ENCODE results near the gene MFSD2B. TPM values are rescaled to one million over a fixed set of nuclear protein-coding genes. Genes with fewer than 3 reads are reported as not detected.

Gene MFSD2B
- total RNA-seq: under 1 TPM in 1 of 4 donors, not detected in 3; 0.39 TPM

GRCh38 chr2:24009680-24010476, at the start of gene MFSD2B:
Gene MFSD2B (plus strand): TSS chr2:24010085. CDS start chr2:24010097, 12 bp downstream.
- H3K9me3 ChIP-seq: no peaks in the 10 kb centered on the region
- peaks cover 0 to 18% (median 8%) of the 10 kb centered on the region in 3 donors for H3K4me1 ChIP-seq
- ATAC-seq: no peak
- no peak for TF ChIP-seq POLR2AphosphoS5 (IDR thresholded peaks at IDR 0.05)
- no peak for TF ChIP-seq CTCF (IDR thresholded peaks at IDR 0.05)
- no peak for TF ChIP-seq EP300 (IDR thresholded peaks at IDR 0.05)
- TF ChIP-seq POLR2A (IDR thresholded peaks at IDR 0.05): no peak
- peaks cover 44% of the 10 kb centered on the region for H3K27me3 ChIP-seq
- no peaks in the 10 kb centered on the region for H3K36me3 ChIP-seq
- peak within 1 kb of the TSS; percentile 8 to 50 for H3K4me3 ChIP-seq
- H3K27ac ChIP-seq: peak within 1 kb of the TSS in 1 of 4 donors; percentile 25
- 0% methylated on average over 1 of the region's 75 CpGs; no CpG with 5 or more reads in 1 of the 2 donors for WGBS, 2 donors (ENCODE audit: low coverage in 1 of 2)

GRCh38 chr2:23967846-23968245, 42.0 kb upstream of the MFSD2B start:
- no peaks in the 10 kb centered on the region for H3K9me3 ChIP-seq

GRCh38 chr2:23976883-23977282, 33.0 kb upstream of the MFSD2B start:
- H3K4me1 ChIP-seq: no peaks in the 10 kb centered on the region
- no peaks in the 10 kb centered on the region for H3K27me3 ChIP-seq
- 94 to 97% methylated on average over 3 to 6 of the region's 8 CpGs for WGBS, 2 donors (ENCODE audit: low coverage in 1 of 2)
- no peak overlapping the region for H3K4me3 ChIP-seq
- no peaks in the 10 kb centered on the region for H3K9me3 ChIP-seq
- peaks cover 0 to 88% of the 10 kb centered on the region in 2 donors for H3K36me3 ChIP-seq
- TF ChIP-seq EP300 (IDR thresholded peaks at IDR 0.05): no peak
- no peak for TF ChIP-seq POLR2AphosphoS5 (IDR thresholded peaks at IDR 0.05)
- no peak for TF ChIP-seq CTCF (IDR thresholded peaks at IDR 0.05)
- TF ChIP-seq POLR2A (IDR thresholded peaks at IDR 0.05): no peak
- no peak overlapping the region for H3K27ac ChIP-seq
- no peak for ATAC-seq

More at GRCh38 chr2:23967846-23968245, 42.0 kb upstream of the MFSD2B start:
- no peak for TF ChIP-seq EP300 (IDR thresholded peaks at IDR 0.05)
- no peak for TF ChIP-seq CTCF (IDR thresholded peaks at IDR 0.05)
- no peak for TF ChIP-seq POLR2A (IDR thresholded peaks at IDR 0.05)
- H3K36me3 ChIP-seq: peaks cover 0 to 26% of the 10 kb centered on the region in 2 donors
- no peak overlapping the region for H3K27ac ChIP-seq
- 92 to 100% methylated on average over 2 to 4 of the region's 4 CpGs for WGBS, 2 donors (ENCODE audit: low coverage in 1 of 2)
- no peak overlapping the region for H3K4me3 ChIP-seq
- ATAC-seq: no peak
- H3K27me3 ChIP-seq: no peaks in the 10 kb centered on the region
- no peaks in the 10 kb centered on the region for H3K4me1 ChIP-seq

GRCh38 chr2:23988371-23988770, 21.5 kb upstream of the MFSD2B start:
- Histone ChIP-seq H3K9me3 (no peaks in the 10 kb centered on the region), H3K4me3 (no peak overlapping the region), H3K36me3 (peaks cover 0 to 66% of the 10 kb centered on the region in 2 donors), H3K27ac (no peak overlapping the region), H3K4me1 (no peaks in the 10 kb centered on the region), H3K27me3 (no peaks in the 10 kb centered on the region)
- no peak for ATAC-seq
- TF ChIP-seq EP300 (IDR thresholded peaks at IDR 0.05) (no peak), CTCF (IDR thresholded peaks at IDR 0.05) (no peak)
- 59 to 65% methylated on average over 2 of the region's 2 CpGs for WGBS, 2 donors (ENCODE audit: low coverage in 1 of 2)

GRCh38 chr2:23992931-23993330, 17.0 kb upstream of the MFSD2B start:
- Histone ChIP-seq H3K27ac (no peak overlapping the region), H3K9me3 (no peaks in the 10 kb centered on the region), H3K27me3 (no peaks in the 10 kb centered on the region), H3K36me3 (peaks cover 0 to 27% of the 10 kb centered on the region in 2 donors), H3K4me1 (no peaks in the 10 kb centered on the region), H3K4me3 (no peak overlapping the region)
- no peak for ATAC-seq
- TF ChIP-seq POLR2A (IDR thresholded peaks at IDR 0.05) (no peak), POLR2AphosphoS5 (IDR thresholded peaks at IDR 0.05) (no peak), EP300 (IDR thresholded peaks at IDR 0.05) (no peak), CTCF (IDR thresholded peaks at IDR 0.05) (no peak)
- WGBS, 2 donors (ENCODE audit: low coverage in 1 of 2): 58 to 62% methylated on average over 1 of the region's 1 CpG

Data from gastroesophageal sphincter (tissue), 4 donors.